IMR-90 (cell line): ENCODE measurements around the gene UBXN2A.

Source experiments
- BHLHE40 ChIP-seq: fragments of 150-350 bp; IDR thresholded peaks from 2 replicates; pipeline ENCODE4 v1.6.1; 2016; ENCODE audit warnings: mild to moderate bottlenecking, low read depth, low read length
- CTCF ChIP-seq: conservative IDR thresholded peaks from 2 replicates; pipeline ENCODE4 v1.5.1; 2012; ENCODE audit warnings: mild to moderate bottlenecking, low read depth, low read length, improper control_type of control experiment
- MAZ ChIP-seq: IDR thresholded peaks from 2 replicates; pipeline ENCODE4 v1.6.1; 2012; ENCODE audit warnings: low read depth, mild to moderate bottlenecking, low read length, improper control_type of control experiment, moderate library complexity, borderline replicate concordance
- NFE2L2 ChIP-seq: fragments of 150-350 bp; IDR thresholded peaks from 2 replicates; pipeline ENCODE4 v1.6.1; 2016; ENCODE audit warnings: low read depth, mild to moderate bottlenecking, low read length
- POLR2A ChIP-seq: IDR thresholded peaks from 2 replicates; pipeline ENCODE4 v1.6.1; 2012; ENCODE audit warnings: mild to moderate bottlenecking, low read depth, low read length
- RAD21 ChIP-seq: IDR thresholded peaks from 2 replicates; pipeline ENCODE4 v1.6.1; 2012; ENCODE audit warnings: low read length, improper control_type of control experiment
- RCOR1 ChIP-seq: IDR thresholded peaks from 2 replicates; pipeline ENCODE4 v1.6.1; 2012; ENCODE audit warnings: mild to moderate bottlenecking, low read length, improper control_type of control experiment; ENCODE audit not compliant: insufficient replicate concordance
- RFX5 ChIP-seq: IDR thresholded peaks from 2 replicates; pipeline ENCODE4 v1.8.0; 2012; ENCODE audit warnings: low read depth, mild to moderate bottlenecking, low read length, moderate library complexity
- TF ChIP-seq, protein P1 (sequence below): fragments of 150-350 bp; IDR thresholded peaks from 2 replicates; pipeline ENCODE4 v1.6.1; 2017; ENCODE audit warnings: mild to moderate bottlenecking, antibody characterized with exemption, low read length, low read depth

- TF ChIP-seq CTCF (no peak), POLR2A (no peak), RFX5 (no peak), RCOR1 (no peak), RAD21 (no peak), MAZ (peak; percentile 39; the same call in 1 of the 2 replicates), NFE2L2 (no peak), BHLHE40 (no peak)
- TF ChIP-seq, protein P1, sequence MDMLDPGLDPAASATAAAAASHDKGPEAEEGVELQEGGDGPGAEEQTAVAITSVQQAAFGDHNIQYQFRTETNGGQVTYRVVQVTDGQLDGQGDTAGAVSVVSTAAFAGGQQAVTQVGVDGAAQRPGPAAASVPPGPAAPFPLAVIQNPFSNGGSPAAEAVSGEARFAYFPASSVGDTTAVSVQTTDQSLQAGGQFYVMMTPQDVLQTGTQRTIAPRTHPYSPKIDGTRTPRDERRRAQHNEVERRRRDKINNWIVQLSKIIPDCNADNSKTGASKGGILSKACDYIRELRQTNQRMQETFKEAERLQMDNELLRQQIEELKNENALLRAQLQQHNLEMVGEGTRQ: no peak
These were observed at the start of gene UBXN2A for GRCh38 chr2:23939987-23940717.
